HFFc6 (cell line): Measurements from ENCODE around the gene SPTB. TPM values are rescaled to one million over a fixed set of nuclear protein-coding genes. Genes with fewer than 3 reads are reported as not detected.

Experiments used
- DNase-seq: peaks from one replicate; pipeline ENCODE4 v3.0.0-alpha.2; 2018
- H3K27ac Mint-ChIP-seq: 2 replicates; pipeline ENCODE4 v1.8.0; 2020; ENCODE audit warnings: mild to moderate bottlenecking, mixed read lengths
- H3K27me3 Mint-ChIP-seq: 2 replicates; pipeline ENCODE4 v1.8.0; 2021; ENCODE audit warnings: mild to moderate bottlenecking, moderate library complexity, mixed read lengths; ENCODE audit not compliant: insufficient read depth
- H3K36me3 Mint-ChIP-seq: 2 replicates; pipeline ENCODE4 v1.8.0; 2021; ENCODE audit warnings: low read depth, mixed read lengths
- H3K4me1 Mint-ChIP-seq: 2 replicates; pipeline ENCODE4 v1.8.0; 2020; ENCODE audit warnings: low read depth, mixed read lengths
- H3K4me3 Mint-ChIP-seq: 2 replicates; pipeline ENCODE4 v1.8.0; 2020; ENCODE audit warnings: mild to moderate bottlenecking, moderate library complexity, mixed read lengths
- H3K9me3 Mint-ChIP-seq: 2 replicates; pipeline ENCODE4 v1.8.0; 2020; ENCODE audit warnings: mild to moderate bottlenecking, mixed read lengths
- CTCF ChIP-seq: fragments of 200-600 bp; sonication (generic); IDR thresholded peaks from 2 replicates; pipeline ENCODE4 v1.5.0; 2021; ENCODE audit warnings: antibody characterized with exemption, mild to moderate bottlenecking
- total RNA-seq, 6 experiments: library from RNA; stranded (reverse); fragmentation: NEBNext Ultra II Directional; extraction: Animal tissue kit (Norgen Biotek cat#: 25700); gene quantifications; 2 replicates in 1 of 6; 3 replicates in 5 of 6; pipeline ENCODE4 v1.2.3, GENCODE V29; 2021

Gene SPTB
- total RNA-seq, 6 experiments from 2014 or later: 0.58 to 1.1 (median 0.72) TPM

- no peaks in the 10 kb centered on the region for H3K36me3 Mint-ChIP-seq
- H3K27ac Mint-ChIP-seq: peak overlapping the region; percentile 78
- DNase-seq: peak; percentile 88
- TF ChIP-seq CTCF: no peak
- peaks cover 88% of the 10 kb centered on the region for H3K4me1 Mint-ChIP-seq
- peak overlapping the region; percentile 30; the same call in 1 of the 2 replicates for H3K4me3 Mint-ChIP-seq
- peaks cover 1% of the 10 kb centered on the region; the same call in 1 of the 2 replicates for H3K27me3 Mint-ChIP-seq
- no peaks in the 10 kb centered on the region for H3K9me3 Mint-ChIP-seq
Observed at GRCh38 chr14:64758691-64759554, 120.8 kb downstream of the SPTB start.

- Mint-ChIP-seq H3K27me3 (peaks cover 1% of the 10 kb centered on the region; the same call in 1 of the 2 replicates), H3K27ac (peak overlapping the region; percentile 78), H3K36me3 (no peaks in the 10 kb centered on the region), H3K9me3 (no peaks in the 10 kb centered on the region), H3K4me1 (peaks cover 82% of the 10 kb centered on the region), H3K4me3 (no peak overlapping the region)
- no peak for TF ChIP-seq CTCF
- no peak for DNase-seq
Observed at GRCh38 chr14:64758025-64758521, 121.6 kb downstream of the SPTB start.

GRCh38 chr14:64757601-64758000, 122.1 kb downstream of the SPTB start:
- Mint-ChIP-seq H3K4me3 (no peak overlapping the region), H3K9me3 (no peaks in the 10 kb centered on the region), H3K4me1 (peaks cover 78% of the 10 kb centered on the region), H3K27ac (no peak overlapping the region), H3K27me3 (peaks cover 1% of the 10 kb centered on the region; the same call in 1 of the 2 replicates), H3K36me3 (no peaks in the 10 kb centered on the region)
- TF ChIP-seq CTCF: no peak
- DNase-seq: no peak

GRCh38 chr14:64756712-64757111, 123.0 kb downstream of the SPTB start:
- peaks cover 69% of the 10 kb centered on the region for H3K4me1 Mint-ChIP-seq
- no peaks in the 10 kb centered on the region for H3K36me3 Mint-ChIP-seq
- TF ChIP-seq CTCF: no peak
- peaks cover 1% of the 10 kb centered on the region; the same call in 1 of the 2 replicates for H3K27me3 Mint-ChIP-seq
- no peak for DNase-seq
- no peak overlapping the region for H3K27ac Mint-ChIP-seq
- H3K9me3 Mint-ChIP-seq: no peaks in the 10 kb centered on the region
- no peak overlapping the region for H3K4me3 Mint-ChIP-seq

GRCh38 chr14:64755781-64756221, 123.9 kb downstream of the SPTB start:
- TF ChIP-seq CTCF: no peak
- Mint-ChIP-seq H3K27me3 (peaks cover 1% of the 10 kb centered on the region; the same call in 1 of the 2 replicates), H3K36me3 (no peaks in the 10 kb centered on the region), H3K9me3 (no peaks in the 10 kb centered on the region), H3K4me3 (no peak overlapping the region), H3K27ac (no peak overlapping the region), H3K4me1 (peaks cover 60% of the 10 kb centered on the region)
- DNase-seq: peak; percentile 36
